Osteoblast (primary cell): ENCODE measurements around the gene SPATA31D1. TPM values are rescaled to one million over a fixed set of nuclear protein-coding genes. Genes with fewer than 3 reads are reported as not detected.

Source experiments
- DNase-seq: peaks from one replicate; pipeline ENCODE4 v3.0.0; 2011; ENCODE audit warnings: low spot score, mixed read lengths; ENCODE audit not compliant: insufficient read length; ENCODE audit errors: missing footprints
- H2AFZ ChIP-seq: 2 replicates; pipeline ENCODE4 v1.6.0; 2011; ENCODE audit warnings: mild to moderate bottlenecking, low read length
- H3K27ac ChIP-seq: 2 replicates; pipeline ENCODE4 v1.5.1; 2011; ENCODE audit warnings: mild to moderate bottlenecking, low read depth, low read length, moderate library complexity
- H3K27me3 ChIP-seq: 2 replicates; pipeline ENCODE4 v1.6.0; 2012; ENCODE audit warnings: mild to moderate bottlenecking, control low read depth, inconsistent platforms, low read length, moderate library complexity; ENCODE audit not compliant: insufficient read depth
- H3K36me3 ChIP-seq: 2 replicates; pipeline ENCODE4 v1.5.1; 2011; ENCODE audit warnings: mild to moderate bottlenecking, low read length, control low read depth, moderate library complexity; ENCODE audit not compliant: insufficient read depth
- H3K4me1 ChIP-seq: 2 replicates; pipeline ENCODE4 v1.5.1; 2011; ENCODE audit warnings: mild to moderate bottlenecking, low read length, control low read depth, moderate library complexity; ENCODE audit not compliant: insufficient read depth
- H3K4me2 ChIP-seq: 2 replicates; pipeline ENCODE4 v1.6.0; 2011; ENCODE audit warnings: mild to moderate bottlenecking, low read length; ENCODE audit not compliant: insufficient read depth
- H3K4me3 ChIP-seq: fragments of 200-600 bp; sonication (generic); 3 replicates; pipeline ENCODE4 v1.5.1; 2012; ENCODE audit warnings: mild to moderate bottlenecking, low read length, inconsistent platforms; ENCODE audit not compliant: insufficient read depth
- H3K79me2 ChIP-seq: 2 replicates; pipeline ENCODE4 v1.6.0; 2012; ENCODE audit warnings: mild to moderate bottlenecking, low read length, control low read depth, inconsistent platforms; ENCODE audit not compliant: insufficient read depth
- H3K9me3 ChIP-seq: 2 replicates; pipeline ENCODE4 v1.5.1; 2011; ENCODE audit warnings: low read depth, low read length, control low read depth
- H4K20me1 ChIP-seq: 2 replicates; pipeline ENCODE4 v1.6.0; 2012; ENCODE audit warnings: mild to moderate bottlenecking, low read length, control low read depth; ENCODE audit not compliant: insufficient read depth
- total RNA-seq: library from RNA; depleted of rRNA; stranded (reverse); fragments of >200 nt; gene quantifications from 2 replicates; pipeline ENCODE4 v1.2.3, GENCODE V29; 2012
- TF ChIP-seq, protein P1 (sequence below): IDR thresholded peaks from 2 replicates; pipeline ENCODE4 v1.5.1; 2011; ENCODE audit warnings: mild to moderate bottlenecking, low read depth, low read length, moderate library complexity; ENCODE audit errors: extremely low read depth

SPATA31D1 gene
- total RNA-seq, 1 donor: not detected

DNA sequence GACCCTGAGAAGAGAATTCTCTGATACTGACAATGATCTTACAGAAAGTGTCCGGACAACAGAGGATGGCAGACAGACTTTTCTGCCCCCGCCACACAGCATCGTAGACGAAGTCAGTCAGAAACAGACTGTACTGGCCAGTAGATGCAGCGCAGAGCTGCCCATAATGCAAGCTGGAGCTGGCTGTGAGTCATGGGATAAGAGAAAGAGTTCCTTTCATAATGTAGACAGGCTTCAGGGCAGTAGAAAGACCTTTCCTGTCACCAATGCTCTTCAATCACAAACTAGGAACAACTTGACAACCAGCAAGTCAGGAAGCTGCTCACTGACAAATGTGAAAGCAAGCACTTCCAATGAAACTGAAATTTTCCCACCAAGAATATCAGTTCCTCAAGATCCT lies 5.1 kb downstream of the SPATA31D1 start:
- DNase-seq: no peak

DNA sequence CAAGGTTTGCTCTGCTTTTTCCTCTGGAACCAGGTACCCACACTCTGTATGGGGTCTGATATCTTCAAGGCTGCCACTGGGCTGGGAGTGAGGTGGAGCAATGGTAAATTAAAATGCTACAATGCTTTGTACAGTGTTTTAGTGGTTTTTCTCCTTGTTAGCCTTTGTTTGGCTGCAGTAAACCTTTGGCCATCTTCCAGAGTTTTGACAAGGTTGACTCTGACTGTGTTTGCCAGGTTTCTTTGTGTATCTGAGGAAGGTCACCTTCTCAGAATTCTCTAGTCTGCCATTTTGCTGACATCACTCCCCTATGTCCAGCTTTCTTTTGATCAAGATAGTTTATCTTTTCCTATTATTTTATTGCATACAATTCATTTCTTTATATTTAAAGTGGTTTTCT lies 11.2 kb downstream of the SPATA31D1 start:
- H3K9me3 ChIP-seq: no peaks in the 10 kb centered on the region
- no peak overlapping the region for H3K27ac ChIP-seq
- no peaks in the 10 kb centered on the region for H4K20me1 ChIP-seq
- no peak overlapping the region for H3K4me2 ChIP-seq
- no peaks in the 10 kb centered on the region for H3K27me3 ChIP-seq
- H2AFZ ChIP-seq: no peak overlapping the region
- H3K4me1 ChIP-seq: no peaks in the 10 kb centered on the region
- DNase-seq: no peak
- no peak overlapping the region for H3K4me3 ChIP-seq
- H3K36me3 ChIP-seq: no peaks in the 10 kb centered on the region
- TF ChIP-seq, protein P1, sequence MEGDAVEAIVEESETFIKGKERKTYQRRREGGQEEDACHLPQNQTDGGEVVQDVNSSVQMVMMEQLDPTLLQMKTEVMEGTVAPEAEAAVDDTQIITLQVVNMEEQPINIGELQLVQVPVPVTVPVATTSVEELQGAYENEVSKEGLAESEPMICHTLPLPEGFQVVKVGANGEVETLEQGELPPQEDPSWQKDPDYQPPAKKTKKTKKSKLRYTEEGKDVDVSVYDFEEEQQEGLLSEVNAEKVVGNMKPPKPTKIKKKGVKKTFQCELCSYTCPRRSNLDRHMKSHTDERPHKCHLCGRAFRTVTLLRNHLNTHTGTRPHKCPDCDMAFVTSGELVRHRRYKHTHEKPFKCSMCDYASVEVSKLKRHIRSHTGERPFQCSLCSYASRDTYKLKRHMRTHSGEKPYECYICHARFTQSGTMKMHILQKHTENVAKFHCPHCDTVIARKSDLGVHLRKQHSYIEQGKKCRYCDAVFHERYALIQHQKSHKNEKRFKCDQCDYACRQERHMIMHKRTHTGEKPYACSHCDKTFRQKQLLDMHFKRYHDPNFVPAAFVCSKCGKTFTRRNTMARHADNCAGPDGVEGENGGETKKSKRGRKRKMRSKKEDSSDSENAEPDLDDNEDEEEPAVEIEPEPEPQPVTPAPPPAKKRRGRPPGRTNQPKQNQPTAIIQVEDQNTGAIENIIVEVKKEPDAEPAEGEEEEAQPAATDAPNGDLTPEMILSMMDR: no peak
- no peaks in the 10 kb centered on the region for H3K79me2 ChIP-seq

More for the DNA sequence above, 5.1 kb downstream of the SPATA31D1 start:
- Histone ChIP-seq H3K4me2 (no peak overlapping the region), H3K4me1 (no peaks in the 10 kb centered on the region), H3K27ac (no peak overlapping the region), H3K9me3 (no peaks in the 10 kb centered on the region), H3K36me3 (no peaks in the 10 kb centered on the region), H3K4me3 (no peak overlapping the region), H3K79me2 (no peaks in the 10 kb centered on the region), H2AFZ (no peak overlapping the region), H4K20me1 (no peaks in the 10 kb centered on the region), H3K27me3 (no peaks in the 10 kb centered on the region)
- TF ChIP-seq, protein P1: no peak

DNA sequence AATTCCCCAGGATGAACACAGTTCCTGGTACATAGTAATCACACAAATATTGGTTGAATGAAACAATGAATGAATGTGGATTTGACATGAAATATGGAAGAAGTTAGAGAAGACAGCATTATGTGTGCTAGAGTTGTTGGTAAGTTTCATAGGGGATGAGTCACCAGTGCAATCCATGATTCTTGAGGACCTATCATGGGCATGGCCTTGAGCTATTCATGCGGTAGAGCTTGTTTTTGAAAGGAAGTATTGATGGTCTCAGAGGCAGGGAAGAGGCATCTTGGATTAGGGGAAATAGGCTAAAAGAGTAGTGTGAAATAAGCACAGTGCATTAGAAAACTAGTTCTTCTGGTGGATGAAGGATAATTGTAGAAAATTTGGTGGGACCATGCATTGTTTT lies 22.1 kb downstream of the SPATA31D1 start:
- no peaks in the 10 kb centered on the region for H3K36me3 ChIP-seq
- no peak overlapping the region for H3K4me2 ChIP-seq
- no peaks in the 10 kb centered on the region for H3K79me2 ChIP-seq
- H3K4me1 ChIP-seq: no peaks in the 10 kb centered on the region
- no peak overlapping the region for H3K4me3 ChIP-seq
- H4K20me1 ChIP-seq: no peaks in the 10 kb centered on the region
- H3K27ac ChIP-seq: no peak overlapping the region
- TF ChIP-seq, protein P1: no peak
- no peaks in the 10 kb centered on the region for H3K27me3 ChIP-seq
- no peak overlapping the region for H2AFZ ChIP-seq
- DNase-seq: no peak
- H3K9me3 ChIP-seq: no peaks in the 10 kb centered on the region

DNA sequence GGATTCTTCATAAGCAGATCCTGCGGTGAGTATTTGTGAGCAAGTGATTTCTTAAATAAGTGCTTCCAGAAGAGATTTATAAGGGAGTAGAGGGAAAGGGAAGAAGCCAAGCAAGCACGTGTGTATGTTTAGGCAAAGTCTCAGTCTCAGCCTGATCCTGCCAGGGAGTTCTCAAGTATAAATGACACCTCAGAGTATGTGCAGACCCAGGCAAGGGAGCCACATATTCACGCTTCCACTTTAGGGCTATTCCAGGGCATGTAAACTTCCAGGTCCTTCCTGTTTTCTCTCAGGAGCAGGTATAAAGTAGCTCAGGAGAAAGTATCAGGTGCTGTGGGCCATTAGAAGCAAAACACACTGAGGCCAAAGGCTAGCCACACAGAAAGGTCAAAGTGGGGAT lies 22.6 kb downstream of the SPATA31D1 start:
- Histone ChIP-seq H3K9me3 (no peaks in the 10 kb centered on the region), H3K4me2 (no peak overlapping the region), H4K20me1 (no peaks in the 10 kb centered on the region), H3K4me1 (no peaks in the 10 kb centered on the region), H3K27ac (no peak overlapping the region), H2AFZ (no peak overlapping the region), H3K79me2 (no peaks in the 10 kb centered on the region), H3K4me3 (no peak overlapping the region), H3K36me3 (no peaks in the 10 kb centered on the region), H3K27me3 (no peaks in the 10 kb centered on the region)
- no peak for DNase-seq
- TF ChIP-seq, protein P1: no peak
